Nephron progenitor cell (in vitro differentiated cells): ENCODE results near the gene NUBP1.
A peak's percentile ranks its signal among the peaks of the same experiment; 100 is the strongest.

Experiments used
- DNase-seq: peaks from one replicate; pipeline ENCODE4 v3.0.0; 2021
- H3K27ac Mint-ChIP-seq: 2 replicates; pipeline ENCODE4 v1.8.0; 2021; ENCODE audit warnings: mild to moderate bottlenecking, moderate library complexity, mixed read lengths
- H3K27me3 Mint-ChIP-seq: 2 replicates; pipeline ENCODE4 v1.8.0; 2021; ENCODE audit warnings: mild to moderate bottlenecking, low read depth, mixed read lengths; ENCODE audit not compliant: poor library complexity
- H3K36me3 Mint-ChIP-seq: 2 replicates; pipeline ENCODE4 v1.8.0; 2021; ENCODE audit warnings: low read depth, mixed read lengths
- H3K4me1 Mint-ChIP-seq: 2 replicates; pipeline ENCODE4 v1.8.0; 2021; ENCODE audit warnings: mixed read lengths
- H3K4me3 Mint-ChIP-seq: 2 replicates; pipeline ENCODE4 v1.8.0; 2021; ENCODE audit warnings: mild to moderate bottlenecking, moderate library complexity, mixed read lengths
- H3K9me3 Mint-ChIP-seq: 2 replicates; pipeline ENCODE4 v1.8.0; 2021; ENCODE audit warnings: mild to moderate bottlenecking, moderate library complexity, mixed read lengths
- CTCF ChIP-seq: fragments of 200-600 bp; sonication (generic); IDR thresholded peaks from 2 replicates; pipeline ENCODE4 v1.5.0; 2021; ENCODE audit warnings: antibody characterized with exemption

The NUBP1 gene

DNA sequence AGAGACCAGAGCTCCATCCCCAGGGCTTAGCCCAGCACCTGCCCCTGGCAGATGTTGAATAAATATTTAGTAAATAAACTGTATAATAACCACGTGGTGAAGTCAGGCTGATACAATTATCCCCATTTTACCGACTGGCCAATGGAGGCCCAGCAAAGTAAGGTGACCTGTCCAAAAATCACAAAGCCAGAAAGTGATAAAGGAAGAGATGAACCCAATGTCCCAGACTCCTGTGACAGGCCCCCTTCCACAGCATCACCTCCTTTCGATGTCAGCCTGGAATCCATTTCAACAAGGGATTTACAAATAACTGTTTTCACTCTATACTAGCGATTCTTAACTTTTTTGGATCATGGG lies 69.4 kb downstream of the NUBP1 start:
- H3K9me3 Mint-ChIP-seq: no peaks in the 10 kb centered on the region
- no peak overlapping the region for H3K4me3 Mint-ChIP-seq
- H3K4me1 Mint-ChIP-seq: peaks cover 5% of the 10 kb centered on the region
- H3K27me3 Mint-ChIP-seq: peaks cover 13% of the 10 kb centered on the region
- no peak for DNase-seq
- no peak for TF ChIP-seq CTCF
- no peak overlapping the region for H3K27ac Mint-ChIP-seq
- peaks cover 13% of the 10 kb centered on the region for H3K36me3 Mint-ChIP-seq

- Mint-ChIP-seq H3K9me3 (no peaks in the 10 kb centered on the region), H3K27me3 (peaks cover 22% of the 10 kb centered on the region), H3K27ac (no peak overlapping the region), H3K4me3 (peak overlapping the region; percentile 76), H3K4me1 (peaks cover 13% of the 10 kb centered on the region), H3K36me3 (no peaks in the 10 kb centered on the region)
- DNase-seq: no peak
- no peak for TF ChIP-seq CTCF
Observed at GRCh38 chr16:10817514-10817913, 73.9 kb downstream of the NUBP1 start.

DNA sequence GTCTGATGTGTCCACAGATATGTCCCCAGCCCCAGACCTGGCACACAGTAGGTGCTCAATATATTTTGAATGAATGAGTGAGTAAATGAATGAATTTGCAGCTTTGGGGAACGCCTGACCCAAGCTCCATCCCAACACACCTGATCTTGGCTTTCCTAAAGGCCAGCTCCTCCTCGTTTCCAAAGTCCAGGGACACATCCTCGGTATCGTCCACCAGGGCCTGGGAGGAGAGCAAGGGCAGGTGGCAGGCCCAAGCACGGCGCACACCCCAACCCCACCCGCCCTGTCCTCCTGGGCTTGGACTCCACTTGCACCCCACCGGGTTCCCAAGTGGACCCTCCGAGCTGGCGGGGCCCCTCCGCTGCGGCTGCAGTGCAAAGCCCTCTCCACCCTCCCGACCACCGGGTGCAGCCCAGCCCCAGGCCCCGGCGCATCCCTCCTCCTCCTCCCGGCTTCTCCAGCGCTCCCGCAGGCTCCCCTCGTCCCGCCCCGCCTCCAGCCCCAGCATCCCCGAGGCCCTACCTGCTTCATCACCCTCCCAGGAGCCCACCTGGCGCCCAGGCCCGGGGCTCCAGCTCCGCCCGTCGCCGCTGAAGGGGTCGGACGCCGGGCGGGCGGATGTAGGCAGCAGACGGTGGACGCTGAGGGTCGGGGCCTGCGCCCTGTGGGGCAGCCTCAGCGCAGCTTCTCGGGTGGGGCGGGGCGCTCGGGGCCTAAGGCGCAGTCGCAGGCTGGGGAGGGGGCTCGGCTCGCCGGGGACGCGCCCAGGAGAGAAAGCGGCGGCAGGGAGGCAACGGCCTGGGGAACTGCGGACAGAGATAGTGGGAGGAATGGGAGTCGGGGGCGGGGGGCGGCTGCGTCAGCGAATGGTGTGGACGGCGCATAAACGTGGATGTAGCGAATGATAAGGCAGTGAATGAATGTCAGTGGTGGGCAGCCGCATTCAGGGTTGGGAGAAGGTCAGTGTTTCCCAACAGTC lies 74.6 kb downstream of the NUBP1 start, which contains the start of gene TVP23A:
TSS of gene TVP23A (minus strand) at position 832 of the 979 bp plus-strand sequence. CDS start at position 531, 301 bp downstream.
- Mint-ChIP-seq H3K4me3 (peak within 1 kb of the TSS; percentile 81), H3K9me3 (no peaks in the 10 kb centered on the region), H3K36me3 (no peaks in the 10 kb centered on the region), H3K4me1 (peaks cover 13% of the 10 kb centered on the region), H3K27me3 (peaks cover 22% of the 10 kb centered on the region), H3K27ac (no peak within 1 kb of the TSS)
- peak; percentile 78 for DNase-seq
- no peak for TF ChIP-seq CTCF
